GM19193 (cell line): Measurements from ENCODE around the gene CXCL11.

Experiments used
- POLR2A ChIP-seq: IDR thresholded peaks from 4 replicates; pipeline ENCODE4 v1.6.1; 2011; ENCODE audit not compliant: insufficient read depth, insufficient read length; ENCODE audit errors: extremely low read depth

Gene CXCL11

GRCh38 chr4:76035799-76036380 lies at the start of gene CXCL11:
Gene CXCL11 (minus strand): TSS chr4:76036070. CDS start chr4:76035987, 83 bp downstream.
- no peak for TF ChIP-seq POLR2A

- no peak for TF ChIP-seq POLR2A
Observed at GRCh38 chr4:76084542-76084941, 48.7 kb upstream of the CXCL11 start.

GRCh38 chr4:76083386-76083988 lies 47.6 kb upstream of the CXCL11 start:
- no peak for TF ChIP-seq POLR2A

- no peak for TF ChIP-seq POLR2A
Observed at GRCh38 chr4:76078033-76078613, 42.3 kb upstream of the CXCL11 start.

- no peak for TF ChIP-seq POLR2A
Observed at GRCh38 chr4:76074993-76075600, 39.2 kb upstream of the CXCL11 start.

GRCh38 chr4:76074468-76074867 lies 38.6 kb upstream of the CXCL11 start, which contains the start of gene ART3:
Gene ART3 (plus strand): TSS chr4:76074709. CDS start chr4:76075890, 1,181 bp downstream.
- no peak for TF ChIP-seq POLR2A

GRCh38 chr4:76072760-76073159 lies 36.9 kb upstream of the CXCL11 start:
- no peak for TF ChIP-seq POLR2A

- no peak for TF ChIP-seq POLR2A
Observed at GRCh38 chr4:76067652-76068286, 31.9 kb upstream of the CXCL11 start.

GRCh38 chr4:76066546-76066945 lies 30.7 kb upstream of the CXCL11 start:
- no peak for TF ChIP-seq POLR2A

GRCh38 chr4:76061982-76062381 lies 26.1 kb upstream of the CXCL11 start:
- no peak for TF ChIP-seq POLR2A

GRCh38 chr4:76061421-76061820 lies 25.6 kb upstream of the CXCL11 start:
- TF ChIP-seq POLR2A = no peak

GRCh38 chr4:76060506-76060905 lies 24.6 kb upstream of the CXCL11 start:
- no peak for TF ChIP-seq POLR2A

GRCh38 chr4:76059750-76060149 lies 23.9 kb upstream of the CXCL11 start:
- TF ChIP-seq POLR2A = no peak

GRCh38 chr4:76058888-76059426 lies 23.1 kb upstream of the CXCL11 start:
- no peak for TF ChIP-seq POLR2A

- TF ChIP-seq POLR2A = no peak
Observed at GRCh38 chr4:76058302-76058701, 22.4 kb upstream of the CXCL11 start.
